ENCODE results near the gene RPL15. TPM values are rescaled to one million over a fixed set of nuclear protein-coding genes. Genes with fewer than 3 reads are reported as not detected.

The RPL15 gene
- total and polyA plus RNA-seq, 2 of the 13 experiments (the other 11 are each of a cell fraction or from before 2014, with no cell fraction given): 1,297 to 3,693 TPM

- TF ChIP-seq BATF2 (CRISPR knock-in tag; IDR thresholded peaks at IDR 0.05): no peak
- TF ChIP-seq ZNF382 (CRISPR knock-in tag; IDR thresholded peaks at IDR 0.05; ENCODE audit: borderline replicate concordance): no peak
- 0 out of 2 replicates have a peak, but pooled peaks have one; percentile 49 for TF ChIP-seq ZNF780A (CRISPR knock-in tag; IDR thresholded peaks at IDR 0.05)
- TF ChIP-seq RARA (CRISPR knock-in tag; IDR thresholded peaks at IDR 0.05): peak; percentile 39; the same call in 1 of the 2 replicates
- TF ChIP-seq ZNF282 (IDR thresholded peaks at IDR 0.05; ENCODE audit: partially characterized antibody): no peak
- TF ChIP-seq ZNF350 (CRISPR knock-in tag; IDR thresholded peaks at IDR 0.05; ENCODE audit: borderline replicate concordance, low read depth): peak; percentile 87; the same call in 1 of the 2 replicates
- TF ChIP-seq MAFG (CRISPR knock-in tag; IDR thresholded peaks at IDR 0.05): no peak
- TF ChIP-seq ZNF792 (CRISPR knock-in tag; IDR thresholded peaks at IDR 0.05): peak; percentile 82; the same call in 1 of the 2 replicates
- peak; percentile 99 for TF ChIP-seq DMAP1 (CRISPR knock-in tag; IDR thresholded peaks at IDR 0.05)
- no peak for TF ChIP-seq ZFP36L1 (CRISPR knock-in tag; IDR thresholded peaks at IDR 0.05)
- TF ChIP-seq HDAC2 (CRISPR knock-in tag; IDR thresholded peaks at IDR 0.05): peak; percentile 71; the same call in 1 of the 2 replicates
- TF ChIP-seq CBX5 (CRISPR knock-in tag; IDR thresholded peaks at IDR 0.05; ENCODE audit: borderline replicate concordance): peak; percentile 60
- TF ChIP-seq ZFP62 (CRISPR knock-in tag; IDR thresholded peaks at IDR 0.05): no peak
- TF ChIP-seq NFE2L2 (IDR thresholded peaks at IDR 0.05; ENCODE audit: low read length): no peak
- TF ChIP-seq RORA (CRISPR knock-in tag; IDR thresholded peaks at IDR 0.05): no peak
- peak; percentile 85 for TF ChIP-seq SNAPC4 (CRISPR knock-in tag; IDR thresholded peaks at IDR 0.05)
- 0 out of 2 replicates have a peak, but pooled peaks have one; percentile 73 for TF ChIP-seq FIP1L1 (IDR thresholded peaks at IDR 0.05; ENCODE audit: borderline replicate concordance, insufficient read depth, low read depth, low read length)
- peak; percentile 75; the same call in 1 of the 2 replicates for TF ChIP-seq ZNF230 (CRISPR knock-in tag; IDR thresholded peaks at IDR 0.05)
- peak; percentile 44; the same call in 1 of the 2 replicates for TF ChIP-seq SIX4 (CRISPR knock-in tag; IDR thresholded peaks at IDR 0.05)
- no peak for TF ChIP-seq ZMAT5 (CRISPR knock-in tag; IDR thresholded peaks at IDR 0.05; ENCODE audit: borderline replicate concordance, low read depth)
- TF ChIP-seq, protein P1, sequence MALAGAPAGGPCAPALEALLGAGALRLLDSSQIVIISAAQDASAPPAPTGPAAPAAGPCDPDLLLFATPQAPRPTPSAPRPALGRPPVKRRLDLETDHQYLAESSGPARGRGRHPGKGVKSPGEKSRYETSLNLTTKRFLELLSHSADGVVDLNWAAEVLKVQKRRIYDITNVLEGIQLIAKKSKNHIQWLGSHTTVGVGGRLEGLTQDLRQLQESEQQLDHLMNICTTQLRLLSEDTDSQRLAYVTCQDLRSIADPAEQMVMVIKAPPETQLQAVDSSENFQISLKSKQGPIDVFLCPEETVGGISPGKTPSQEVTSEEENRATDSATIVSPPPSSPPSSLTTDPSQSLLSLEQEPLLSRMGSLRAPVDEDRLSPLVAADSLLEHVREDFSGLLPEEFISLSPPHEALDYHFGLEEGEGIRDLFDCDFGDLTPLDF (CRISPR knock-in tag; IDR thresholded peaks at IDR 0.05): 0 out of 2 replicates have a peak, but pooled peaks have one; percentile 31
- no peak for TF ChIP-seq ZSCAN22 (CRISPR knock-in tag; IDR thresholded peaks at IDR 0.05)
- no peak; the same call in 1 of the 2 replicates for TF ChIP-seq ZNF329 (CRISPR knock-in tag; IDR thresholded peaks at IDR 0.05; ENCODE audit: low read depth)
- TF ChIP-seq ZSCAN29 (CRISPR knock-in tag; conservative IDR thresholded peaks at IDR 0.05): no peak
Measured at GRCh38 chr3:23916886-23917678, at the start of gene RPL15, which contains the start of gene NKIRAS1 (continued).
